ENCODE data around the gene IRF3. TPM values are rescaled to one million over a fixed set of nuclear protein-coding genes. Genes with fewer than 3 reads are reported as not detected.

Gene IRF3
- total RNA-seq, 3 donors from 2014 or later = 76.1 to 119 (median 90.1) TPM

DNA sequence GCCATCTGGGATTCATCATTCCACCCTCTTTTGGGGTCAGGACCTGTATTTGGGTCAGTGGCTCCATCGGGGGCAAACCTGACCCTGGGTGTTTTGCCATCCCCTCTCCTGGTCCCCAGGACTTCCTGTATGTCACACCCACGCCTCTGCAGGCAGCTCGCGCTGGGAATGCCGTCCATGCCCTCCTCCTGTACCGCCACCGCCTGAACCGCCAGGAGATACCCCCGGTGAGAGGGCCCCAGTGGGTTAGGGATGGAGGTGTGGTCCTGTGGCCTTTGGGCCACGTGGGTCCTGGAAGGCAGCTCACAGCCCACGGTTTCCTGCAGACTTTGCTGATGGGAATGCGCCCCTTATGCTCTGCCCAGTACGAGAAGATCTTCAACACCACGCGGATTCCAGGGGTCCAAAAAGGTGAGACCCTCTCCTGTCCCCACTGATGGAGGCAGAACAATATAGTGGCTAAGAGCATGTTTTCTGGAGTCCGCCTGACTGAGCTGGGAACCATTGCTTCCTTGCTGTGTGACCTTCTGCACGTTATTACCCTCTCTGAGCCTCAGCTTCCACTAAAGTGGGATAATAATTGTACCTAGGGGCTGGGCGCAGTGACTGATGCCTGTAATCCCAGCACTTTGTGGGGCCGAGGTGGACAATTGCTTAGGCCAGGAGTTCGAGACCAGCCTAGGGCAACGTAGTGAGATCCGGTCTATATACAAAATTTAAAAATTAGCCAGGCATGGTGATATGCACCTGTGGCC lies 39.4 kb upstream of the IRF3 start:
- H3K4me3 ChIP-seq = no peak overlapping the region
- H3K4me1 ChIP-seq (ENCODE audit: low read depth) = no peaks in the 10 kb centered on the region
- TF ChIP-seq, protein P1, sequence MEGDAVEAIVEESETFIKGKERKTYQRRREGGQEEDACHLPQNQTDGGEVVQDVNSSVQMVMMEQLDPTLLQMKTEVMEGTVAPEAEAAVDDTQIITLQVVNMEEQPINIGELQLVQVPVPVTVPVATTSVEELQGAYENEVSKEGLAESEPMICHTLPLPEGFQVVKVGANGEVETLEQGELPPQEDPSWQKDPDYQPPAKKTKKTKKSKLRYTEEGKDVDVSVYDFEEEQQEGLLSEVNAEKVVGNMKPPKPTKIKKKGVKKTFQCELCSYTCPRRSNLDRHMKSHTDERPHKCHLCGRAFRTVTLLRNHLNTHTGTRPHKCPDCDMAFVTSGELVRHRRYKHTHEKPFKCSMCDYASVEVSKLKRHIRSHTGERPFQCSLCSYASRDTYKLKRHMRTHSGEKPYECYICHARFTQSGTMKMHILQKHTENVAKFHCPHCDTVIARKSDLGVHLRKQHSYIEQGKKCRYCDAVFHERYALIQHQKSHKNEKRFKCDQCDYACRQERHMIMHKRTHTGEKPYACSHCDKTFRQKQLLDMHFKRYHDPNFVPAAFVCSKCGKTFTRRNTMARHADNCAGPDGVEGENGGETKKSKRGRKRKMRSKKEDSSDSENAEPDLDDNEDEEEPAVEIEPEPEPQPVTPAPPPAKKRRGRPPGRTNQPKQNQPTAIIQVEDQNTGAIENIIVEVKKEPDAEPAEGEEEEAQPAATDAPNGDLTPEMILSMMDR (IDR thresholded peaks at IDR 0.05) = no peak
- no peaks in the 10 kb centered on the region for H3K36me3 ChIP-seq (ENCODE audit: low read depth)
- DNase-seq (no peak), ATAC-seq (no peak)
- intact Hi-C loops (cut with DNase I, micrococcal nuclease) = no loop called here
- no peaks in the 10 kb centered on the region for H3K9me3 ChIP-seq

DNA sequence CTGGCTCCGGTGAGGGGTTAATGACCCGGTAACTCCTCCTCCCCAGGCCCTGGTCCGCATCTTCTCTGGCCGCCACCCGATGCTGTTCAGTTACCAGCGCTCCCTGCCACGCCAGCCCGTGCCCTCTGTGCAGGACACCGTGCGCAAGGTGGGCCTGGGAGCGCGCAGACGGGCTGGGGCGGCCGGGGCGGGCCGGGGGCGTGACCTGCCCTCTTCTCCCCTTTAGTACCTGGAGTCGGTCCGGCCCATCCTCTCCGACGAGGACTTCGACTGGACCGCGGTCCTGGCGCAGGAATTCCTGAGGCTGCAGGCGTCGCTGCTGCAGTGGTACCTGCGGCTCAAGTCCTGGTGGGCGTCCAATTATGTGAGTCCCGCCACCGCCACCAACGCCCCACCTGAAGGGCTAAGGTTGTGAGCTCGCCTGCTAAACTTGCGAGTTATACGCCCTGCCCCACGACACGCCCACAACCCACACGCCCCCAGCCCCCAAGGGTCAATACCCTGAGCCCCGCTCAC lies 35.7 kb upstream of the IRF3 start:
- no peak for DNase-seq
- intact Hi-C loops (cut with DNase I, micrococcal nuclease) = no loop called here
- no peak for ATAC-seq
- Histone ChIP-seq H3K4me3 (no peak overlapping the region), H3K9me3 (no peaks in the 10 kb centered on the region), H3K4me1 (ENCODE audit: low read depth) (no peaks in the 10 kb centered on the region), H3K36me3 (ENCODE audit: low read depth) (no peaks in the 10 kb centered on the region)
- TF ChIP-seq, protein P1 (IDR thresholded peaks at IDR 0.05) = no peak

DNA sequence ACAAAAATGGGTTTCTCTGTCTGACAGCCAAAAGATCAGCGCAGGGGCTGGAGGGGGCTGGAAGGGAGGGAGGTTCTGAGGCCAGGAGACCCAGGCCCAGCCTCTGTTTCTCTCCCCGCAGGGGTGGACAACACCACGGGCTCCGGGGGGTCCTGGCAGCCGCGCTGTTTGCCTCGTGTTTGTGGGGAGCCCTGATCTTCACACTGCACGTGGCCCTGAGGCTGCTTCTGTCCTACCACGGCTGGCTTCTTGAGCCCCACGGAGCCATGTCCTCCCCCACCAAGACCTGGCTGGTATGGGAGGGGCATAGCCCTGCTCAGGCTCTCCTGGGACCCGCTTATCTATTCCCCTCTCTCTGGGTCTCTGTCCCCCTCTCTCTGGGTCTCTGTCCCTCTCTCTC lies 34.9 kb upstream of the IRF3 start:
- no peak for DNase-seq
- TF ChIP-seq, protein P1 (IDR thresholded peaks at IDR 0.05) = no peak
- Histone ChIP-seq H3K36me3 (ENCODE audit: low read depth) (no peaks in the 10 kb centered on the region), H3K4me1 (ENCODE audit: low read depth) (no peaks in the 10 kb centered on the region), H3K9me3 (no peaks in the 10 kb centered on the region), H3K4me3 (no peak overlapping the region)
- intact Hi-C loops (cut with DNase I, micrococcal nuclease) = no loop called here
- ATAC-seq = no peak

DNA sequence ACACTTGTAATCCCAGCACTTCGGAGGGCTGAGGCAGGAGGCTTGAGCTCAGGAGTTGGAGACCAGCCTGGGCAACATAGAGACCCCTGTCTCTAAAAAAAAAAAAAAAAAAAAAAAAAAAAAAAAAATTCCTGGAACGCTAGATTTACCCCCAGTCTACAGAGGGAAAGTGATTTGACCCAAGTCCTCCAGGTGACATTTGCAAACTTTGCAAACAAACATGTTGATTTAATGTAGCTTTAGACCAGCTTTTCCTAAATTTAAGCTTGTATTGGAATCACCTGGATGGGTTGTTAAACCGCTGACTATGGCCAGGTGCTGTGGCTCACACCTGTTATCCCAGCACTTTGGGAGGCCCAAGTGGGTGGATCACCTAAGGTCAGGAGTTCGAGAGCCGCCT lies 33.7 kb upstream of the IRF3 start:
- H3K36me3 ChIP-seq (ENCODE audit: low read depth) = no peaks in the 10 kb centered on the region
- no peaks in the 10 kb centered on the region for H3K4me1 ChIP-seq (ENCODE audit: low read depth)
- H3K4me3 ChIP-seq = no peak overlapping the region
- no peak for ATAC-seq
- intact Hi-C loops (cut with DNase I, micrococcal nuclease) = no loop called here
- TF ChIP-seq, protein P1 (IDR thresholded peaks at IDR 0.05) = no peak
- H3K9me3 ChIP-seq = no peaks in the 10 kb centered on the region
- DNase-seq = no peak

DNA sequence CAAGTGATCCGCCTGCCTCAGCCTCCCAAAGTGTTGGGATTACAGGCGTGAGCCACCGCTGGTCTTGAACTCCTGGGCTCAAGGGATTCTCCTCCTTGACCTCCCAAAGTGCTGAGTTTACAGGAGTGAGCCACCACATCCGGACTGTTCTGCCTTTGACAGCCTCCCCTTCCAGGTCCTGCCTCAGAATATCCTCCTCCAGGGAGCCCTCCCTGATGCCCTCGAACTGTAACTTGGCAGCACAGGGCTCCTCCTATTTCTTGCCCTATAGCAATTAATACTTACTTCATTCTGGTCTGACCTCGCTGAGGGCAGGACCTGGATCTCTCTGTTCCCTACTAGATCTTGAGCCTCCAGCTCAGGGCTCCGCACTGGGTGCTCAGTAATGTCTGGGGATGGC lies 31.2 kb upstream of the IRF3 start:
- TF ChIP-seq, protein P1 (IDR thresholded peaks at IDR 0.05) = no peak
- intact Hi-C loops (cut with DNase I, micrococcal nuclease) = no loop called here
- Histone ChIP-seq H3K9me3 (no peaks in the 10 kb centered on the region), H3K36me3 (ENCODE audit: low read depth) (no peaks in the 10 kb centered on the region), H3K4me3 (no peak overlapping the region), H3K4me1 (ENCODE audit: low read depth) (no peaks in the 10 kb centered on the region)
- DNase-seq (no peak), ATAC-seq (no peak)

All from mucosa of descending colon (tissue), 3 donors.